SK-N-SH (cell line): ENCODE data around the gene ETV1. TPM values are rescaled to one million over a fixed set of nuclear protein-coding genes. Genes with fewer than 3 reads are reported as not detected.
A peak's percentile ranks its signal among the peaks of the same experiment; 100 is the strongest.

ENCODE experiments used
- CTCF ChIA-PET: fragments of 300-600, 350-600 bp; formaldehyde crosslinking; extraction: SDS; loops from one replicate; lab custom pipeline; 2021; lab: Yijun Ruan, JAX
- POLR2A ChIA-PET: fragments of 350-600 bp; sonication (Branson Sonifier 250); formaldehyde crosslinking; extraction: SDS; loops from one replicate; lab custom pipeline; 2020; ENCODE audit warnings: antibody characterized with exemption, inconsistent platforms; lab: Yijun Ruan, JAX
- DNase-seq: peaks from one replicate; pipeline ENCODE4 v3.0.0; 2012
- H2AFZ ChIP-seq: fragments of 200-600 bp; sonication (generic); 2 replicates; pipeline ENCODE4 v1.8.1; 2016; ENCODE audit warnings: antibody characterized with exemption, mild to moderate bottlenecking, low read depth
- H3F3A ChIP-seq: fragments of 200-600 bp; sonication (generic); replicated peaks from 2 replicates; pipeline ENCODE3; 2016; ENCODE audit warnings: antibody characterized with exemption, mild to moderate bottlenecking; ENCODE audit not compliant: insufficient read depth
- H3K27ac ChIP-seq, 2 experiments: fragments of 200-500 bp in 1 of 2; fragments of 200-600 bp in 1 of 2; sonication (Bioruptor generic) in 1 of 2; sonication (generic), shearing (Covaris generic) in 1 of 2; 2 replicates each; pipeline versions ENCODE4 v1.5.1 to v1.6.1; 2014 to 2016; ENCODE audit warnings: low read depth in 2 of 2, inconsistent platforms in 1 of 2, low read length in 1 of 2, mild to moderate bottlenecking in 1 of 2, mixed read lengths in 1 of 2
- H3K27me3 ChIP-seq: fragments of 200-600 bp; sonication (generic), shearing (Covaris generic); 2 replicates; pipeline ENCODE4 v1.6.1; 2016; ENCODE audit warnings: mixed run types; ENCODE audit not compliant: insufficient read depth
- H3K36me3 ChIP-seq, 2 experiments: fragments of 200-500 bp in 1 of 2; fragments of 200-600 bp in 1 of 2; sonication (Bioruptor generic) in 1 of 2; sonication (generic) in 1 of 2; replicated peaks in 1 of 2; 2 replicates each; pipeline versions ENCODE3 to v1.5.1; 2014 to 2016; ENCODE audit warnings: low read length in 1 of 2, mild to moderate bottlenecking in 1 of 2; ENCODE audit not compliant: insufficient read depth in 2 of 2, control insufficient read depth in 1 of 2
- H3K4me1 ChIP-seq, 2 experiments: fragments of 200-500 bp in 1 of 2; fragments of 200-600 bp in 1 of 2; sonication (Bioruptor generic) in 1 of 2; sonication (generic), shearing (Covaris generic) in 1 of 2; 2 replicates each; pipeline versions ENCODE4 v1.5.1 to v1.6.1; 2014 to 2016; ENCODE audit warnings: low read depth in 1 of 2, low read length in 1 of 2, mixed run types in 1 of 2; ENCODE audit not compliant: insufficient read depth in 2 of 2, control insufficient read depth in 1 of 2
- H3K4me2 ChIP-seq: fragments of 200-600 bp; sonication (generic), shearing (Covaris generic); 2 replicates; pipeline ENCODE4 v1.6.1; 2017; ENCODE audit warnings: mixed run types
- H3K4me3 ChIP-seq, 2 experiments: fragments of 200-500 bp in 1 of 2; fragments of 200-600 bp in 1 of 2; sonication (Bioruptor generic) in 1 of 2; sonication (generic), shearing (Covaris generic) in 1 of 2; 2 replicates each; pipeline versions ENCODE4 v1.5.1 to v1.8.1; 2014 to 2016; ENCODE audit warnings: low read depth in 2 of 2, inconsistent platforms in 1 of 2, low read length in 1 of 2, mild to moderate bottlenecking in 1 of 2, mixed read lengths in 1 of 2, moderate library complexity in 1 of 2
- H3K79me2 ChIP-seq: fragments of 200-600 bp; sonication (generic); 2 replicates; pipeline ENCODE4 v1.8.1; 2017; ENCODE audit warnings: mild to moderate bottlenecking; ENCODE audit not compliant: insufficient read depth
- H3K9ac ChIP-seq: fragments of 200-600 bp; sonication (generic); 2 replicates; pipeline ENCODE4 v1.6.1; 2017; ENCODE audit warnings: mixed run types
- H3K9me2 ChIP-seq: fragments of 200-600 bp; sonication (generic); 2 replicates; pipeline ENCODE4 v1.6.1; 2017; ENCODE audit warnings: mixed run types
- H3K9me3 ChIP-seq: fragments of 200-600 bp; sonication (generic); 2 replicates; pipeline ENCODE4 v1.6.1; 2017; ENCODE audit warnings: mixed run types, mild to moderate bottlenecking, moderate library complexity
- H4K20me1 ChIP-seq: fragments of 200-600 bp; sonication (generic); 2 replicates; pipeline ENCODE4 v1.6.1; 2017; ENCODE audit warnings: mild to moderate bottlenecking, mixed run types; ENCODE audit not compliant: insufficient read depth
- CHD2 ChIP-seq: fragments of 150-350 bp; IDR thresholded peaks from 2 replicates; pipeline ENCODE4 v1.6.1; 2018; ENCODE audit warnings: low read length; ENCODE audit not compliant: partially characterized antibody
- ELF1 ChIP-seq: IDR thresholded peaks from 2 replicates; pipeline ENCODE4 v1.4.0; 2012
- EP300 ChIP-seq, 2 experiments: IDR thresholded peaks; 2 replicates each; pipeline versions ENCODE4 v1.4.0 to v1.6.1; 2012; ENCODE audit warnings: borderline replicate concordance in 1 of 2, low read depth in 1 of 2, low read length in 1 of 2
- FOXJ3 ChIP-seq: sonication (generic); formaldehyde crosslinking; IDR thresholded peaks from 2 replicates; pipeline ENCODE4 v1.5.1; 2020; ENCODE audit warnings: mild to moderate bottlenecking, missing genetic modification reagents
- FOXM1 ChIP-seq: IDR thresholded peaks from 2 replicates; pipeline ENCODE4 v1.4.0; 2012; ENCODE audit warnings: low read depth, mild to moderate bottlenecking
- GABPA ChIP-seq: IDR thresholded peaks from 2 replicates; pipeline ENCODE4 v1.4.0; 2012; ENCODE audit warnings: low read depth, mild to moderate bottlenecking
- GATA2 ChIP-seq: sonication (generic); formaldehyde crosslinking; IDR thresholded peaks from 2 replicates; pipeline ENCODE4 v1.5.0; 2020; ENCODE audit warnings: mild to moderate bottlenecking, missing genetic modification reagents
- JUND ChIP-seq: IDR thresholded peaks from 2 replicates; pipeline ENCODE4 v1.4.0; 2012
- MEF2A ChIP-seq: IDR thresholded peaks from 2 replicates; pipeline ENCODE4 v1.4.0; 2012; ENCODE audit warnings: low read depth, borderline replicate concordance
- MXI1 ChIP-seq: IDR thresholded peaks from 2 replicates; pipeline ENCODE4 v1.6.1; 2012; ENCODE audit warnings: mild to moderate bottlenecking, low read depth, low read length, improper control_type of control experiment
- NFIC ChIP-seq: IDR thresholded peaks from 2 replicates; pipeline ENCODE4 v1.4.0; 2012; ENCODE audit warnings: borderline replicate concordance
- POLR2AphosphoS5 ChIP-seq: IDR thresholded peaks from 2 replicates; pipeline ENCODE4 v1.6.1; 2012; ENCODE audit warnings: low read depth, low read length
- RAD21 ChIP-seq: IDR thresholded peaks from 2 replicates; pipeline ENCODE4 v1.6.1; 2012; ENCODE audit warnings: mild to moderate bottlenecking, low read length
- RCOR1 ChIP-seq: fragments of 150-350 bp; IDR thresholded peaks from 2 replicates; pipeline ENCODE4 v1.6.1; 2017; ENCODE audit warnings: antibody characterized with exemption, low read length
- RFX5 ChIP-seq: IDR thresholded peaks from 2 replicates; pipeline ENCODE4 v1.6.1; 2012; ENCODE audit warnings: mild to moderate bottlenecking, improper control_type of control experiment, low read length
- RXRA ChIP-seq: IDR thresholded peaks from 2 replicates; pipeline ENCODE4 v1.4.0; 2012; ENCODE audit warnings: low read depth, mild to moderate bottlenecking, borderline replicate concordance
- TAF1 ChIP-seq: IDR thresholded peaks from 2 replicates; pipeline ENCODE4 v1.6.1; 2012; ENCODE audit warnings: low read depth, mild to moderate bottlenecking, low read length, moderate library complexity, borderline replicate concordance
- YY1 ChIP-seq: IDR thresholded peaks from 2 replicates; pipeline ENCODE4 v1.4.0; 2012; ENCODE audit warnings: low read depth, mild to moderate bottlenecking
- WGBS: methylation state at CpG from one replicate; pipeline ENCODE4 v1.1.6; 2017; ENCODE audit warnings: low lambda C conversion rate; 5-methylcytosine and 5-hydroxymethylcytosine counted together
- polyA plus RNA-seq, 3 experiments: library from polyadenylated mRNA; depleted of rRNA; stranded (reverse); fragments of >200 nt; gene quantifications; 2 replicates each; pipeline ENCODE4 v1.2.3, GENCODE V29; 2012
- TF ChIP-seq, protein P1 (sequence below): fragments of 150-350 bp; IDR thresholded peaks from 2 replicates; pipeline ENCODE4 v1.6.1; 2016; ENCODE audit warnings: mild to moderate bottlenecking, low read depth, low read length
- TF ChIP-seq, protein P2 (sequence below): IDR thresholded peaks from 2 replicates; pipeline ENCODE4 v1.4.0; 2012; ENCODE audit warnings: low read depth
- TF ChIP-seq, protein P3 (sequence below): IDR thresholded peaks from 2 replicates; pipeline ENCODE4; 2012
- TF ChIP-seq, protein P4 (sequence below): IDR thresholded peaks from 2 replicates; pipeline ENCODE4 v1.4.0; 2012; ENCODE audit warnings: low read depth, borderline replicate concordance

Gene ETV1
- polyA plus RNA-seq, 1 of the 3 experiments (the other 2 are of a cell fraction): 24.9 TPM

DNA sequence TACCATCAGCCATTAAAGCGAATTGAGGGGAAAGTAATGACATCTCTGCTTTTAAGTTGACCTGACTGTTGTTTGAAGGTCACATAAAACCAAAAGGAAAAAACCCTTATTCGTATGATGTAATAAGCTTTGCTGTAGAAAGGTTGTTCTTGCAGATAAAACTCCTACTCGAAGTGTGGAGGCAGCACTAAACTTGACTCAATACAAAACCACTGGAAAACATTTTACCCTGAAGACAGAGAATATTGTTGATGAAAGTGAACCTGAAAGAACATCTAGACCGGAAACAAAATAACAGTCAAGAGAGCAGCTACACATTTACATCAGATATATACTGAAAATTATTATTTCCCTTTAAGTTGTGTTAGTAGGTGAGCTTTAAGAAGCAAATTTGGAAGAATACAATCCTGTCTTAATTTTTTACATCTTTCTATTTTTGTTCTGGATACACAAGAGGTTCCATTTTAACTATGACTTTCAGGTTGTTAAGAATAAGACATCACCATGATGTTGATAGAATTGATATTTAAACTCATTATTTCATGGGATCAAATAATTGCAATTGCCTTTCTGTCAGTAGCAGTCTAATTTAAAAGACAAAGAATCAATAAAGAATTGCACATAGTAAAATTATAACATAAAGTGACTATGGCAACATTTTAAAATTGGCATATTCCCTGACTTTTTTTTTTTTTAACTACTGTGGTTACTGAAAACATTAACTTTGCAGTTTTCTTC lies 6.4 kb downstream of the ETV1 start:
- no peaks in the 10 kb centered on the region for H3K79me2 ChIP-seq
- H3K9me2 ChIP-seq: no peaks in the 10 kb centered on the region
- no peak overlapping the region for H3K9ac ChIP-seq
- peaks cover 35 to 37% of the 10 kb centered on the region in 2 experiments; a peak in 3 of 4 replicates for H3K4me1 ChIP-seq
- no peak overlapping the region for H3K4me3 ChIP-seq
- WGBS: 89% methylated on average over 4 of the region's 4 CpGs
- ChIA-PET POLR2A (no interaction called here), CTCF (interaction anchor here (0.9 to 1.4 kb wide), 2 partner anchors 18 to 43 kb away, joined by 3 to 4 read pairs; no protein-coding TSS in a partner anchor)
- TF ChIP-seq RCOR1: no peak
- no peak for TF ChIP-seq RXRA
- TF ChIP-seq ELF1: no peak
- no peak for TF ChIP-seq FOXJ3
- TF ChIP-seq EP300 (IDR thresholded peaks at IDR 0.05; ENCODE audit: borderline replicate concordance in 1 of 2, low read depth in 1 of 2, low read length in 1 of 2): no peak
- no peak for TF ChIP-seq YY1
- no peak for TF ChIP-seq POLR2AphosphoS5
- TF ChIP-seq GABPA: no peak
- TF ChIP-seq, protein P1, sequence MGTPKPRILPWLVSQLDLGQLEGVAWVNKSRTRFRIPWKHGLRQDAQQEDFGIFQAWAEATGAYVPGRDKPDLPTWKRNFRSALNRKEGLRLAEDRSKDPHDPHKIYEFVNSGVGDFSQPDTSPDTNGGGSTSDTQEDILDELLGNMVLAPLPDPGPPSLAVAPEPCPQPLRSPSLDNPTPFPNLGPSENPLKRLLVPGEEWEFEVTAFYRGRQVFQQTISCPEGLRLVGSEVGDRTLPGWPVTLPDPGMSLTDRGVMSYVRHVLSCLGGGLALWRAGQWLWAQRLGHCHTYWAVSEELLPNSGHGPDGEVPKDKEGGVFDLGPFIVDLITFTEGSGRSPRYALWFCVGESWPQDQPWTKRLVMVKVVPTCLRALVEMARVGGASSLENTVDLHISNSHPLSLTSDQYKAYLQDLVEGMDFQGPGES: no peak
- no peak for TF ChIP-seq NFIC
- TF ChIP-seq CHD2: no peak
- TF ChIP-seq, protein P2, sequence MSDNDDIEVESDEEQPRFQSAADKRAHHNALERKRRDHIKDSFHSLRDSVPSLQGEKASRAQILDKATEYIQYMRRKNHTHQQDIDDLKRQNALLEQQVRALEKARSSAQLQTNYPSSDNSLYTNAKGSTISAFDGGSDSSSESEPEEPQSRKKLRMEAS: no peak
- TF ChIP-seq GATA2 (CRISPR knock-in tag): no peak
- TF ChIP-seq, protein P3, sequence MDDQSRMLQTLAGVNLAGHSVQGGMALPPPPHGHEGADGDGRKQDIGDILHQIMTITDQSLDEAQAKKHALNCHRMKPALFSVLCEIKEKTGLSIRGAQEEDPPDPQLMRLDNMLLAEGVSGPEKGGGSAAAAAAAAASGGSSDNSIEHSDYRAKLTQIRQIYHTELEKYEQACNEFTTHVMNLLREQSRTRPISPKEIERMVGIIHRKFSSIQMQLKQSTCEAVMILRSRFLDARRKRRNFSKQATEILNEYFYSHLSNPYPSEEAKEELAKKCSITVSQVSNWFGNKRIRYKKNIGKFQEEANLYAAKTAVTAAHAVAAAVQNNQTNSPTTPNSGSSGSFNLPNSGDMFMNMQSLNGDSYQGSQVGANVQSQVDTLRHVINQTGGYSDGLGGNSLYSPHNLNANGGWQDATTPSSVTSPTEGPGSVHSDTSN: no peak
- no peak for TF ChIP-seq MXI1
- H2AFZ ChIP-seq: no peak overlapping the region
- no peaks in the 10 kb centered on the region for H3K27me3 ChIP-seq
- peaks cover 4 to 5% of the 10 kb centered on the region in 2 experiments for H3K36me3 ChIP-seq
- H3K27ac ChIP-seq: no peak overlapping the region
- DNase-seq: no peak
- peaks cover 21% of the 10 kb centered on the region for H3F3A ChIP-seq
- H3K4me2 ChIP-seq: no peak overlapping the region
- H4K20me1 ChIP-seq: no peaks in the 10 kb centered on the region
- H3K9me3 ChIP-seq: no peaks in the 10 kb centered on the region

DNA sequence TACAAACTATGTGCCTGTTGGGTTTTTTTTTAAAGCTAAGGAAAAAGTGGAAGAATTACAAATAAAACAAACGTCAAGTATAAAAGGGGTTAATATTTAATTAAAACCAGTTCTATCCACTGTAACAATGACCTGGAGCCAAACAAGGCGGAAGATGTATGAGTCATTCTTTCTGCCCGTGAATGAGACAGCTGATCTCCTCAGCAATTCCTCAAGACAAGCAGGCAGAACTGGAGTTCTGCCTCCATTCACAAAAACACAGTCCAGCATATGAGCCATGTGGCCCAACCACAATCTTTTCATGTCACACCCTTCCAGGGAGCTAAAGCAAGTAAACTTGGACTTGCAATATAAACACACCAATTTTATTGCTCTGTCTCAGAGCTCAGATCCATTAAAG lies 8.4 kb downstream of the ETV1 start:
- Histone ChIP-seq H3K36me3 (peaks cover 0 to 5% of the 10 kb centered on the region in 2 experiments), H3K27ac (peak overlapping the region; percentile 72 to 81; a peak in 3 of 4 replicates), H3F3A (peaks cover 21% of the 10 kb centered on the region), H3K27me3 (no peaks in the 10 kb centered on the region), H4K20me1 (no peaks in the 10 kb centered on the region), H3K79me2 (no peaks in the 10 kb centered on the region), H3K4me3 (no peak overlapping the region; a peak in 1 of 4 replicates), H2AFZ (peak overlapping the region; percentile 56; the same call in 1 of the 2 replicates), H3K9ac (peak overlapping the region; percentile 18; the same call in 1 of the 2 replicates), H3K9me3 (no peaks in the 10 kb centered on the region), H3K4me1 (peaks cover 27 to 37% of the 10 kb centered on the region in 2 experiments; a peak in 3 of 4 replicates), H3K9me2 (no peaks in the 10 kb centered on the region), H3K4me2 (peak overlapping the region; percentile 57)
- peak; percentile 44 for DNase-seq
- POLR2A ChIA-PET: interaction anchor here (0.6 to 1.5 kb wide), 5 partner anchors 9 to 969 kb away, joined by 3 to 5 read pairs (median 3); partner anchors contain the start of gene ETV1
- CTCF ChIA-PET: interaction anchor here (0.6 to 3.7 kb wide), 8 partner anchors 8 to 710 kb away, joined by 3 to 20 read pairs (median 4); partner anchors contain the start of gene ETV1
- 1% methylated on average over 3 of the region's 3 CpGs for WGBS
- TF ChIP-seq NFIC (peak; percentile 94), RCOR1 (no peak), GATA2 (CRISPR knock-in tag) (no peak), RAD21 (peak; percentile 14; the same call in 1 of the 2 replicates), FOXM1 (0 out of 2 replicates have a peak, but pooled peaks have one; percentile 32), MEF2A (0 out of 2 replicates have a peak, but pooled peaks have one; percentile 68), YY1 (no peak), TAF1 (peak; percentile 51; the same call in 1 of the 2 replicates), JUND (peak; percentile 99), RXRA (peak; percentile 77; the same call in 1 of the 2 replicates), MXI1 (peak; percentile 74; the same call in 1 of the 2 replicates), RFX5 (no peak)
- TF ChIP-seq, protein P3: peak; percentile 95
- TF ChIP-seq, protein P4, sequence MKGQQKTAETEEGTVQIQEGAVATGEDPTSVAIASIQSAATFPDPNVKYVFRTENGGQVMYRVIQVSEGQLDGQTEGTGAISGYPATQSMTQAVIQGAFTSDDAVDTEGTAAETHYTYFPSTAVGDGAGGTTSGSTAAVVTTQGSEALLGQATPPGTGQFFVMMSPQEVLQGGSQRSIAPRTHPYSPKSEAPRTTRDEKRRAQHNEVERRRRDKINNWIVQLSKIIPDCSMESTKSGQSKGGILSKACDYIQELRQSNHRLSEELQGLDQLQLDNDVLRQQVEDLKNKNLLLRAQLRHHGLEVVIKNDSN: peak; percentile 57; the same call in 1 of the 2 replicates
- TF ChIP-seq, protein P2: peak; percentile 95
